PC-3 (cell line): ENCODE results near the gene GPS1. TPM values are rescaled to one million over a fixed set of nuclear protein-coding genes. Genes with fewer than 3 reads are reported as not detected.

Experiments
- ATAC-seq: fragments of 200-7000 bp; cut with Tn5 transposase; 2 replicates; pipeline ENCODE4 v1.9.1; 2020; ENCODE audit warnings: mild to moderate bottlenecking, moderate library complexity
- BruUV-seq: library from RNA; stranded (reverse); fragments of 400-500 nt; replicated peaks from 2 replicates; lab custom pipeline; 2021; lab: Mats Ljungman, UMichigan
- CTCF ChIA-PET: fragments of 300-600 bp; sonication (Branson Sonifier 250); formaldehyde crosslinking; loops from one replicate; lab custom pipeline; 2022; ENCODE audit warnings: antibody characterized with exemption; lab: Charles Lee
- POLR2A ChIA-PET: fragments of 300-600 bp; sonication (Branson Sonifier 250); formaldehyde crosslinking; loops from one replicate; lab custom pipeline; 2022; ENCODE audit warnings: antibody characterized with exemption; ENCODE audit not compliant: unreplicated experiment; lab: Charles Lee
- DNase-seq: peaks from one replicate; pipeline ENCODE4 v3.0.0-alpha.2; 2015
- H2AFZ ChIP-seq: fragments of 300-600 bp; sonication (generic); 2 replicates; pipeline ENCODE4 v1.6.0; 2016; ENCODE audit warnings: antibody characterized with exemption, low read length
- H3F3A ChIP-seq: fragments of 300-600 bp; sonication (generic); one replicate; pipeline ENCODE4 v1.6.0; 2017; ENCODE audit warnings: antibody characterized with exemption, low read length, control low read depth, mild to moderate bottlenecking; ENCODE audit not compliant: unreplicated experiment
- H3K27ac ChIP-seq: fragments of 300-600 bp; sonication (generic); 2 replicates; pipeline ENCODE4 v1.5.1; 2016; ENCODE audit warnings: mild to moderate bottlenecking, low read length
- H3K27me3 ChIP-seq: fragments of 300-600 bp; sonication (generic); 2 replicates; pipeline ENCODE4 v1.6.1; 2016; ENCODE audit warnings: low read length, mixed read lengths
- H3K36me3 ChIP-seq: fragments of 300-600 bp; sonication (generic); 2 replicates; pipeline ENCODE4 v1.6.1; 2016; ENCODE audit warnings: low read depth, mixed run types, low read length, mixed read lengths
- H3K4me1 ChIP-seq: fragments of 300-600 bp; sonication (generic); 2 replicates; pipeline ENCODE4 v1.5.1; 2016; ENCODE audit warnings: low read length; ENCODE audit not compliant: insufficient read depth
- H3K4me2 ChIP-seq: fragments of 300-600 bp; sonication (generic); 2 replicates; pipeline ENCODE4 v1.6.0; 2016; ENCODE audit warnings: low read length
- H3K4me3 ChIP-seq: fragments of 300-600 bp; sonication (generic); 2 replicates; pipeline ENCODE4 v1.5.1; 2016; ENCODE audit warnings: mild to moderate bottlenecking, low read length, mixed read lengths
- H3K79me2 ChIP-seq: fragments of 300-600 bp; sonication (generic); 2 replicates; pipeline ENCODE4 v1.6.1; 2017; ENCODE audit warnings: low read length, mixed read lengths
- H3K9ac ChIP-seq: fragments of 300-600 bp; sonication (generic); 2 replicates; pipeline ENCODE4 v1.6.0; 2016; ENCODE audit warnings: mild to moderate bottlenecking, low read length
- H3K9me2 ChIP-seq: fragments of 300-600 bp; sonication (generic); replicated peaks from 2 replicates; pipeline ENCODE4 v1.6.1; 2016; ENCODE audit warnings: mixed run types, low read length, mixed read lengths
- H3K9me3 ChIP-seq: fragments of 300-600 bp; sonication (generic); 2 replicates; pipeline ENCODE4 v1.6.1; 2016; ENCODE audit warnings: low read length, mixed read lengths
- H4K20me1 ChIP-seq: fragments of 300-600 bp; sonication (generic); 2 replicates; pipeline ENCODE4 v1.6.1; 2016; ENCODE audit warnings: low read length, mixed read lengths
- EZH2 ChIP-seq: fragments of 300-600 bp; sonication (generic); IDR thresholded peaks from one replicate; pipeline ENCODE4 v1.6.1; 2017; ENCODE audit warnings: antibody characterized with exemption, mild to moderate bottlenecking, low read length; ENCODE audit not compliant: unreplicated experiment
- EZH2phosphoT487 ChIP-seq: fragments of 300-600 bp; sonication (generic); IDR thresholded peaks from 2 replicates; pipeline ENCODE4 v1.6.1; 2018; ENCODE audit warnings: mild to moderate bottlenecking, antibody characterized with exemption, low read length, borderline replicate concordance
- intact Hi-C: fragments of 100-400 bp; cut with micrococcal nuclease; formaldehyde crosslinking; loops from 2 replicates; pipeline ENCODE4 v1.9.0; 2023
- total RNA-seq: library from RNA; depleted of rRNA; stranded (reverse); fragments of >200 nt; gene quantifications from 2 replicates; pipeline ENCODE4 v1.2.3, GENCODE V29; 2014
- TF ChIP-seq, protein P1 (sequence below): fragments of 300-600 bp; sonication (generic); conservative IDR thresholded peaks from 2 replicates; pipeline ENCODE4 v1.5.1; 2017; ENCODE audit warnings: antibody characterized with exemption, low read depth, mild to moderate bottlenecking, low read length

The GPS1 gene
- total RNA-seq, 1 experiment from 2014 or later, result 240 TPM

DNA sequence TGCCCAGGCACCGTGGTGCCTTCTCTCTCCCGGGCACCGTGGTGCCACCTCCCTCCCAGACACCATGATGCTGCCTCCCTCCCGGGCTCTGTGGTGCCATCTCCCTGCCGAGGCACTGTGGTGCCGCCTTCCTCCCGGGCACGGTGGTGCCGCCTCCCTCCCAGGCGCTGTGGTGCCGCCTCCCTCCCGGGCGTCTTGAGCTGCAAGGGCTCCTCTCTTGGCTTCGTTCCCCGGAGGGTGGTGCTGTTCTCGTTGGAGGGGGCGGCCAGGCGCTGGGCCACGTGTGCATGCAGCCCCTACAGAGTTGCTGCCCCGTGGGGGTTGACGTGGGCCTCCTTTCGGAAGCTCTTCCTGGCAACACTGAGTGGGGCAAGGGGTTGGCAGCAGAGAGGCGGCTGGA is 37.3 kb upstream of the GPS1 start:
- ChIA-PET POLR2A (no interaction called here), CTCF (no interaction called here)
- H3K36me3 ChIP-seq, result no peaks in the 10 kb centered on the region; the same call in 1 of the 2 replicates
- H2AFZ ChIP-seq, result no peak overlapping the region
- H3F3A ChIP-seq, result no peaks in the 10 kb centered on the region
- intact Hi-C loops, result no loop called here
- H4K20me1 ChIP-seq, result no peaks in the 10 kb centered on the region
- no peaks in the 10 kb centered on the region for H3K27me3 ChIP-seq
- no peak overlapping the region for H3K27ac ChIP-seq
- ATAC-seq, result no peak
- TF ChIP-seq EZH2phosphoT487 (no peak), EZH2 (no peak)
- TF ChIP-seq, protein P1, sequence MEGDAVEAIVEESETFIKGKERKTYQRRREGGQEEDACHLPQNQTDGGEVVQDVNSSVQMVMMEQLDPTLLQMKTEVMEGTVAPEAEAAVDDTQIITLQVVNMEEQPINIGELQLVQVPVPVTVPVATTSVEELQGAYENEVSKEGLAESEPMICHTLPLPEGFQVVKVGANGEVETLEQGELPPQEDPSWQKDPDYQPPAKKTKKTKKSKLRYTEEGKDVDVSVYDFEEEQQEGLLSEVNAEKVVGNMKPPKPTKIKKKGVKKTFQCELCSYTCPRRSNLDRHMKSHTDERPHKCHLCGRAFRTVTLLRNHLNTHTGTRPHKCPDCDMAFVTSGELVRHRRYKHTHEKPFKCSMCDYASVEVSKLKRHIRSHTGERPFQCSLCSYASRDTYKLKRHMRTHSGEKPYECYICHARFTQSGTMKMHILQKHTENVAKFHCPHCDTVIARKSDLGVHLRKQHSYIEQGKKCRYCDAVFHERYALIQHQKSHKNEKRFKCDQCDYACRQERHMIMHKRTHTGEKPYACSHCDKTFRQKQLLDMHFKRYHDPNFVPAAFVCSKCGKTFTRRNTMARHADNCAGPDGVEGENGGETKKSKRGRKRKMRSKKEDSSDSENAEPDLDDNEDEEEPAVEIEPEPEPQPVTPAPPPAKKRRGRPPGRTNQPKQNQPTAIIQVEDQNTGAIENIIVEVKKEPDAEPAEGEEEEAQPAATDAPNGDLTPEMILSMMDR, result no peak
- BruUV-seq, result no TSS peak
- no peak overlapping the region for H3K4me3 ChIP-seq
- no peaks in the 10 kb centered on the region for H3K79me2 ChIP-seq
- DNase-seq, result no peak
- no peak overlapping the region for H3K4me2 ChIP-seq
- no peak overlapping the region for H3K9ac ChIP-seq
- no peaks in the 10 kb centered on the region for H3K9me3 ChIP-seq
- no peaks in the 10 kb centered on the region for H3K4me1 ChIP-seq
- H3K9me2 ChIP-seq, result no peaks in the 10 kb centered on the region

DNA sequence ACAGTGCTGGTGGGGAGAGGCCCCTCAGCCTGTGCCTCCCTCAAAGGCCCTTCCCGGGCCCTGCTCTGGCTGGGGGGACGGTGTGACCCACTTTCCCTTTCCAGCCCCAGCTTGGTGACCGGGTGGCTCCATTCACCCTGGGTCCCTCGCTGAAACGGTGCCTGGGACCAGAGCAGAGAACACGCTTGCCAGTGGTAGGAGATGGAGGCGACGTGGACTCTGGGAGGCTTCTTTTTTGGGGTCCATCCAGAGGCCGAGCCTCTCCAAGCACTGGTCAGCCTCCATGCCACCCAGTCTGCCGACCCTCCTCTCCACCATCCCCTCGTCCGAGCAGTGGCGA is 36.8 kb upstream of the GPS1 start:
- Histone ChIP-seq H3F3A (no peaks in the 10 kb centered on the region), H3K79me2 (peaks cover under 1% of the 10 kb centered on the region), H3K9me2 (no peaks in the 10 kb centered on the region), H3K9ac (no peak overlapping the region), H4K20me1 (no peaks in the 10 kb centered on the region), H3K4me1 (no peaks in the 10 kb centered on the region), H3K27me3 (no peaks in the 10 kb centered on the region), H3K4me2 (no peak overlapping the region), H3K9me3 (no peaks in the 10 kb centered on the region), H2AFZ (no peak overlapping the region), H3K36me3 (no peaks in the 10 kb centered on the region; the same call in 1 of the 2 replicates), H3K4me3 (no peak overlapping the region), H3K27ac (no peak overlapping the region)
- ChIA-PET POLR2A (no interaction called here), CTCF (no interaction called here)
- no peak for DNase-seq
- ATAC-seq, result no peak
- TF ChIP-seq EZH2 (no peak), EZH2phosphoT487 (no peak)
- TF ChIP-seq, protein P1, result no peak
- BruUV-seq, result no TSS peak
- intact Hi-C loops, result no loop called here

DNA sequence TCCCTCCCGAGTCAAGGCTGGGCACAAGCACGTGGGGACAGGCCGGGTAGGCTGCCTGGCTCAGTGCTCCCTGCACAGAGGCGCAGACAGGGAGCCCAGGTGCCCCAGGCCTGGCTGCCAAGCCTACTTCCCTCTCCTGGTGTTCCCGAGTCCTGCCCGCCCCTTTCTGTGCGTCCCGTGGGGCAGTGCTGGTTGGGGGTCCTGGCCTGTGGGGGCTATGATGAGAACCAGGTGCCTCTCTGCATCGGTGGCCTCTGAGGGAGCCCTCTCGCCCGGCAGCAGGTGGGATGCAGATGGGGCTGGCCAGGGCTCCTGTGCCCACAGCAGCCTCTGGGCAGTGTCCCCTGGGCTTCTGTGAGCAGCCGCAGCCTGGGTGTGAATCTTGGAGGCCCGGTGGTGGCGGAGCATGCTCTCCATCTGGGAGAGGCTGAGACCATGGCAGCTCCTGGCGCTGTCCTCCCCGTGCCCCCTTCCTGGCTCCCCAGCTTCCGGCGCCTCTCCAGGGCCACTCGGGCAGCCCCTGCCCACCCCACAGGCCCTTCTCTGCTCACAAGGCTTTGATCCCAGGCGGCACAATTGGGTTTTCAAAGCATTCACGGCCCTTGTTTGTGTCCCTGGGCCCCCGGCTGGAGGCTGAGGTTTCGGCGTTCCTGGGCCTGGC is 36.3 kb upstream of the GPS1 start:
- TF ChIP-seq EZH2 (no peak), EZH2phosphoT487 (no peak)
- TF ChIP-seq, protein P1, result no peak
- Histone ChIP-seq H2AFZ (no peak overlapping the region), H3K36me3 (no peaks in the 10 kb centered on the region; the same call in 1 of the 2 replicates), H3K4me3 (no peak overlapping the region), H3K27me3 (no peaks in the 10 kb centered on the region), H3F3A (no peaks in the 10 kb centered on the region), H3K4me2 (no peak overlapping the region), H3K4me1 (0 out of 2 replicates have a peak, but pooled peaks cover under 1% of the 10 kb centered on the region), H3K9me2 (no peaks in the 10 kb centered on the region), H3K27ac (no peak overlapping the region), H3K9ac (no peak overlapping the region), H3K79me2 (peaks cover 6% of the 10 kb centered on the region), H4K20me1 (peaks cover 1% of the 10 kb centered on the region; the same call in 1 of the 2 replicates), H3K9me3 (no peaks in the 10 kb centered on the region)
- BruUV-seq, result no TSS peak
- DNase-seq, result no peak
- ChIA-PET CTCF (no interaction called here), POLR2A (no interaction called here)
- no peak for ATAC-seq
- intact Hi-C loops, result no loop called here
